Ovary (tissue), 9 donors: ENCODE data around the gene PRSS48. TPM values are rescaled to one million over a fixed set of nuclear protein-coding genes. Genes with fewer than 3 reads are reported as not detected.
A peak's percentile ranks its signal among the peaks of the same experiment; 100 is the strongest.

Source experiments
- DNase-seq, 5 donors: peaks; one replicate each; pipeline ENCODE4 v3.0.0-alpha.2; 2019 to 2020
- H3K27ac ChIP-seq, 2 donors: fragments of 200-600 bp; one replicate each; pipeline versions ENCODE4 v1.5.1 to v1.8.0; 2019 to 2022
- H3K27me3 ChIP-seq: fragments of 200-600 bp; one replicate; pipeline ENCODE4 v1.8.0; 2022
- H3K36me3 ChIP-seq: fragments of 200-600 bp; sonication (generic); one replicate; pipeline ENCODE4 v1.5.1; 2019
- H3K4me1 ChIP-seq: one replicate; pipeline ENCODE4 v1.8.1; 2013; ENCODE audit warnings: mild to moderate bottlenecking, moderate library complexity; ENCODE audit not compliant: insufficient read depth
- H3K4me3 ChIP-seq: fragments of 200-600 bp; sonication (generic); one replicate; pipeline ENCODE4 v1.5.1; 2017
- H3K9me3 ChIP-seq, 2 donors: fragments of 200-600 bp in 1 of 2; sonication (generic) in 1 of 2; one replicate each; pipeline versions ENCODE4 v1.5.1 to v1.8.1; 2013 to 2019; ENCODE audit warnings: mild to moderate bottlenecking in 1 of 2, moderate library complexity in 1 of 2
- EP300 ChIP-seq: sonication (generic); formaldehyde crosslinking; IDR thresholded peaks from one replicate; pipeline ENCODE4 v1.6.1; 2017; ENCODE audit warnings: antibody characterized with exemption
- POLR2A ChIP-seq: fragments of 450-650 bp; IDR thresholded peaks from one replicate; pipeline ENCODE4 v1.6.1; 2017; ENCODE audit warnings: antibody characterized with exemption, mild to moderate bottlenecking, moderate library complexity
- WGBS, 3 donors: extraction: QIAGEN DNeasy Blood & Tissue Kit in 1 of 3; methylation state at CpG; one replicate each; pipeline versions ENCODE4 v1.1.5 to v1.1.7; 2013 to 2017; 5-methylcytosine and 5-hydroxymethylcytosine counted together
- intact Hi-C, 4 donors: fragments of 100-400 bp; cut with DNase I; formaldehyde crosslinking; loops; one replicate each; pipeline versions ENCODE4 v1.11.0 to v1.15.1; 2022 to 2023
- polyA plus RNA-seq, 2 donors: library from polyadenylated mRNA; stranded (reverse); fragments of 200-250 nt in 1 of 2; fragments of 350-450 nt in 1 of 2; fragmentation: Illumina TruSeq in 1 of 2; extraction: RNeasy Lipid Tissue Mini Kit (QIAGEN cat#74804) in 1 of 2; gene quantifications; one replicate each; pipeline ENCODE4 v1.2.3, GENCODE V29; 2013 to 2014
- total RNA-seq, 7 donors: library from RNA; depleted of rRNA in 2 of 7; stranded (reverse); fragments of >200 nt in 2 of 7; fragmentation: NEBNext Ultra II Directional in 3 of 7; extraction: Animal tissue kit (Norgen Biotek cat#: 25700) in 3 of 7; gene quantifications; one replicate each; pipeline versions ENCODE4 v1.1.0 to v1.2.4, GENCODE V29; 2016 to 2023
- TF ChIP-seq, protein P1 (sequence below), 3 donors: fragments of 450-650 bp in 2 of 3; fragments of 200-600 bp in 1 of 3; IDR thresholded peaks; one replicate each; pipeline versions ENCODE4 v1.5.1 to v1.8.0; 2016 to 2022; ENCODE audit warnings: antibody characterized with exemption in 3 of 3, mild to moderate bottlenecking in 1 of 3
- donor health status: DM: no; HTN: no; CAD: no; lungs with moderate emphysema.
- donor health status: DM: no; HTN: no; CAD: no.
- donor health status: Bipolar disorder and iron deficiency.
- donor health status: DM: yes; HTN: yes; CAD: no.
- donor health status: DM: no; HTN: no; CAD: no.
- donor health status: DM: yes; HTN: yes; CAD: no.

PRSS48 gene
- total and polyA plus RNA-seq, 9 donors: not detected

DNA sequence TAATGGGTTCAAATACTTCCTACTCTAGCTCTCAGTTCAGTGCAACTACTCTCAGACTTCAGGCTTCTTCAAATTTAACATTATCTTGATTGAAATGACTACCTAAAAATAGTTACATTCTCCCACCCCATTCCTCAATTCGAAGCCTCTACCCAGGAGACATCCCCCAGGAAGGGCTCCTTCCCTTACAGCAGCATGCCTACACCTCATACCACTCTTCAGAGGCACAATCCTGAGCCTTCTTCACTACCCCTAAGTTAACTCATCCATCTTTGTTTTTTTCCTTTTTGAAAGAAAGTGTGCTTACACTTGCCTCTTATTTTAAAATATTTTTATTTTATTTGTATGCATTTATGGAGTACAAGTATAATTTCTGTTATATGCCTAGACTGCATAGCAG, 17.2 kb upstream of the PRSS48 start:
- intact Hi-C loops: no loop called here
- TF ChIP-seq POLR2A: no peak
- TF ChIP-seq EP300: no peak
- TF ChIP-seq, protein P1, sequence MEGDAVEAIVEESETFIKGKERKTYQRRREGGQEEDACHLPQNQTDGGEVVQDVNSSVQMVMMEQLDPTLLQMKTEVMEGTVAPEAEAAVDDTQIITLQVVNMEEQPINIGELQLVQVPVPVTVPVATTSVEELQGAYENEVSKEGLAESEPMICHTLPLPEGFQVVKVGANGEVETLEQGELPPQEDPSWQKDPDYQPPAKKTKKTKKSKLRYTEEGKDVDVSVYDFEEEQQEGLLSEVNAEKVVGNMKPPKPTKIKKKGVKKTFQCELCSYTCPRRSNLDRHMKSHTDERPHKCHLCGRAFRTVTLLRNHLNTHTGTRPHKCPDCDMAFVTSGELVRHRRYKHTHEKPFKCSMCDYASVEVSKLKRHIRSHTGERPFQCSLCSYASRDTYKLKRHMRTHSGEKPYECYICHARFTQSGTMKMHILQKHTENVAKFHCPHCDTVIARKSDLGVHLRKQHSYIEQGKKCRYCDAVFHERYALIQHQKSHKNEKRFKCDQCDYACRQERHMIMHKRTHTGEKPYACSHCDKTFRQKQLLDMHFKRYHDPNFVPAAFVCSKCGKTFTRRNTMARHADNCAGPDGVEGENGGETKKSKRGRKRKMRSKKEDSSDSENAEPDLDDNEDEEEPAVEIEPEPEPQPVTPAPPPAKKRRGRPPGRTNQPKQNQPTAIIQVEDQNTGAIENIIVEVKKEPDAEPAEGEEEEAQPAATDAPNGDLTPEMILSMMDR (IDR thresholded peaks at IDR 0.05): no peak
- Histone ChIP-seq H3K4me3 (no peak overlapping the region), H3K4me1 (peaks cover 6% of the 10 kb centered on the region), H3K36me3 (no peaks in the 10 kb centered on the region), H3K27ac (no peak overlapping the region), H3K27me3 (no peaks in the 10 kb centered on the region), H3K9me3 (no peaks in the 10 kb centered on the region)
- no peak for DNase-seq
- 78 to 85% (median 85%) methylated on average over 1 of the region's 1 CpG for WGBS, 3 donors

DNA sequence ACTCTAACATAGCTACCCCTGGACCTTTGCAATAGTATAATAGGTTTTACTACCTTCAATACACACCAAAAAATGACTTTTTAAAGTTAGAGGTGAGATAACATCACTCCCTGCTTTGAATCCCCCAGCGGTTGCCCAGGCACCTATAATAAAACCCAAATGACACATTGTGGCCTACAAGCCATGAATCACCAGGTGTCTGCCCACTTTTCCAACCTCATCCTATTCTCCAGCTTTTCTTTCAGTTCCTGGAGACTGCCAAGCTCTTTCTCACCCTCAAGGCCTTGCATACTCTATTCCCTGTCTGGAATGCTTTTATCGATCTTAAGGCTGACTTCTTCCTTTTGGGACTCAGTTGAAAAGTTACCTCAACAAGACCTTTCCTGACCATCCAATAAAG, 16.4 kb upstream of the PRSS48 start:
- 92 to 98% (median 97%) methylated on average over 2 of the region's 2 CpGs for WGBS, 3 donors

DNA sequence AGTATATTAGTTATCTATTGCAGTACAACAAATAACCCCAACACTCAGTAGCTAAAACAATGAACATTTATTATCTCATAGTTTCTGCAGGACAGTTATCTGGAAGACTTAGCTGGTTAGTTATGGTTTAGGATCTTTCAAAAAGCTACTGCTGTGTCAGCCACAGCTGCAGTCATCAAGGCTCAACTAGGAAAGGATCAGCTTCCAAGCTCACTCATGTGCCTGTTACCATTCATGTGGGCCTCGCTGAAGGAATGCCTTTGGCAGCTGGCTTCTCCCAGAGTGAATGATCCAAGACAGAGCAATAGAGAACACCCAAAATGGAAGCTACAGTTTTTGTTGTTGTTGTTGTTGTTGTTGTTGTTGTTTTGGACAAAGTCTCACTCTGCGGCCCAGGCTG, 13.5 kb upstream of the PRSS48 start:
- Histone ChIP-seq H3K9me3 (no peaks in the 10 kb centered on the region), H3K27ac (no peak overlapping the region), H3K4me3 (no peak overlapping the region), H3K27me3 (no peaks in the 10 kb centered on the region), H3K36me3 (no peaks in the 10 kb centered on the region), H3K4me1 (peaks cover 9% of the 10 kb centered on the region)
- intact Hi-C loops: no loop called here
- WGBS, 3 donors: 74 to 89% (median 77%) methylated on average over 2 of the region's 2 CpGs
- DNase-seq: no peak
- TF ChIP-seq, protein P1 (IDR thresholded peaks at IDR 0.05): no peak
- TF ChIP-seq POLR2A: no peak

More for the DNA sequence above, 16.4 kb upstream of the PRSS48 start:
- H3K9me3 ChIP-seq: no peaks in the 10 kb centered on the region
- no peaks in the 10 kb centered on the region for H3K27me3 ChIP-seq
- TF ChIP-seq EP300 (no peak), POLR2A (no peak)
- TF ChIP-seq, protein P1 (IDR thresholded peaks at IDR 0.05): no peak
- intact Hi-C loops: no loop called here
- H3K27ac ChIP-seq: no peak overlapping the region
- H3K4me3 ChIP-seq: no peak overlapping the region
- peaks cover 6% of the 10 kb centered on the region for H3K4me1 ChIP-seq
- H3K36me3 ChIP-seq: no peaks in the 10 kb centered on the region
- no peak for DNase-seq

DNA sequence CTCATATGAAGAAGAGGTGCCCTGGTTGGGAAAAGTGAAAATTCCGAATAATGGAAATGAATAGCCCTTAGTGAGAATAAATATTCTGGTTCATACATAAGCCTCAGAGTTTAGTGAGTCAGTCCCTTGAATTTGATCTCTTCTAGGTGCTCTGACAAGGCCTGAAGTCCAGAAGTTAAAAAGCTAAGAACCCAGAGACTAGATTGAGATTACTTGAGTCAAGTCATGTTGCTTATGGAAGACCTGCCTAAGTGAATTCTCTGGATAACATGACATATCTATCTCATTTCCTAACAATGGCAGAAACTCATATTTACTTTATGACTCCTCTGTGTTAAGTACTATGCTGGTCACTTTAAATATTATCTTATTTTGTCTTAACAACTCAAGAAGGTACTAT, 10.5 kb upstream of the PRSS48 start:
- H3K9me3 ChIP-seq: no peaks in the 10 kb centered on the region
- intact Hi-C loops: no loop called here
- DNase-seq: no peak
- whole genome bisulfite sequencing, 3 donors: 92 to 96% (median 93%) methylated on average over 1 of the region's 1 CpG
- H3K4me1 ChIP-seq: peaks cover 9% of the 10 kb centered on the region
- no peaks in the 10 kb centered on the region for H3K27me3 ChIP-seq
- TF ChIP-seq EP300 (no peak), POLR2A (no peak)
- TF ChIP-seq, protein P1 (IDR thresholded peaks at IDR 0.05): no peak
- H3K4me3 ChIP-seq: no peak overlapping the region
- H3K36me3 ChIP-seq: no peaks in the 10 kb centered on the region
- H3K27ac ChIP-seq: no peak overlapping the region

DNA sequence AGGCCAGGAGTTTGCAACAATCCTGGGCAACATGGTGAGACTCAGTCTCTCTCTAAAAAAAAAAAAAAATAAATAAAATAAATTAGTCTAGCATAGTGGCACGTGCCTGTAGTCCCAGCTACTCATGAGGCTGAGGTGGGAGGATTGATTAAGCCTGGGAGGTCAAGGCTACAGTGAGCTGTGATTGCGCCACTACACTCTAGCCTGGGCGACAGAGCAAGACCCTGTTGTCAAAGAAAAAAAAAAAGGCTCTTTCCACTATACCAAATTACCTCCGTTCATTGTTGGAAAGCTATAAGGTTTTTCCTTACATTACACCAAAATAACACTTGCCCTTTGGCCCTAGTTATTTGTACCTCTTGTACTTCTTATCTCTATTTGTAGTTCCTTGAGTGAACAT, 9.9 kb upstream of the PRSS48 start:
- H3K9me3 ChIP-seq: no peaks in the 10 kb centered on the region
- H3K4me1 ChIP-seq: peaks cover 9% of the 10 kb centered on the region
- H3K27ac ChIP-seq: no peak overlapping the region
- intact Hi-C loops: no loop called here
- no peaks in the 10 kb centered on the region for H3K27me3 ChIP-seq
- no peak for TF ChIP-seq POLR2A
- TF ChIP-seq, protein P1 (IDR thresholded peaks at IDR 0.05): no peak
- no peak for TF ChIP-seq EP300
- no peak overlapping the region for H3K4me3 ChIP-seq
- 33 to 56% (median 37%) methylated on average over 4 of the region's 4 CpGs for WGBS, 3 donors
- peak in 1 of 5 donors; percentile 38 for DNase-seq
- no peaks in the 10 kb centered on the region for H3K36me3 ChIP-seq
